Gastrocnemius medialis (tissue), 4 donors: Measurements from ENCODE around the gene OGDH. TPM values are rescaled to one million over a fixed set of nuclear protein-coding genes. Genes with fewer than 3 reads are reported as not detected.

ENCODE experiments used
- ATAC-seq, 2 donors: fragments of 150-250 bp; one replicate each; pipeline ENCODE4 v1.9.1; 2016
- DNase-seq, 2 donors: peaks; one replicate each; pipeline ENCODE4 v3.0.0-alpha.2; 2019
- H3K27ac ChIP-seq, 4 donors: fragments of 200-600 bp; sonication (generic); 1 replicate in 1 of 4; 2 replicates in 3 of 4; pipeline ENCODE4 v1.5.1; 2016 to 2018; ENCODE audit warnings: mild to moderate bottlenecking in 2 of 4, moderate library complexity in 1 of 4
- H3K27me3 ChIP-seq, 3 donors: fragments of 200-600 bp; sonication (generic) in 2 of 3; 1 replicate in 1 of 3; 2 replicates in 2 of 3; pipeline versions ENCODE4 v1.5.1 to v1.6.0; 2016 to 2019; ENCODE audit warnings: mild to moderate bottlenecking in 1 of 3, moderate library complexity in 1 of 3
- H3K36me3 ChIP-seq, 2 donors: fragments of 200-600 bp; sonication (generic) in 1 of 2; one replicate each; pipeline ENCODE4 v1.5.1; 2017 to 2018
- H3K4me1 ChIP-seq, 2 donors: fragments of 200-600 bp; sonication (generic) in 1 of 2; one replicate each; pipeline ENCODE4 v1.5.1; 2016 to 2017; ENCODE audit warnings: mild to moderate bottlenecking in 2 of 2
- H3K4me3 ChIP-seq, 4 donors: fragments of 200-600 bp; sonication (generic) in 3 of 4; 1 replicate in 1 of 4; 2 replicates in 3 of 4; pipeline ENCODE4 v1.5.1; 2016 to 2019; ENCODE audit warnings: mild to moderate bottlenecking in 2 of 4
- H3K9me3 ChIP-seq, 3 donors: fragments of 200-600 bp; sonication (generic) in 2 of 3; 1 replicate in 1 of 3; 2 replicates in 2 of 3; pipeline ENCODE4 v1.5.1; 2016 to 2019
- POLR2A ChIP-seq, 2 donors: fragments of 450-650 bp; IDR thresholded peaks; one replicate each; pipeline ENCODE4 v1.6.1; 2017; ENCODE audit warnings: antibody characterized with exemption in 2 of 2, mild to moderate bottlenecking in 2 of 2, moderate library complexity in 2 of 2
- in situ Hi-C, 4 donors: fragments of 200-750 bp; cut with MboI; loops; one replicate each; pipeline versions ENCODE4 v1.15.0 to v1.8.0; 2017; ENCODE audit warnings: low sequenced_read_pairs in 4 of 4
- intact Hi-C: fragments of 100-400 bp; cut with DNase I; formaldehyde crosslinking; loops from one replicate; pipeline ENCODE4 v1.15.1; 2023; ENCODE audit warnings: low total_unique reads
- total RNA-seq, 4 donors: library from RNA; depleted of rRNA; stranded (reverse); fragments of >200 nt; gene quantifications; one replicate each; pipeline versions ENCODE4 v1.1.0 to v1.2.3, GENCODE V29; 2016
- TF ChIP-seq, protein P1 (sequence below), 5 experiments: fragments of 450-650 bp in 3 of 5; fragments of 200-600 bp in 2 of 5; sonication (generic) in 2 of 5; IDR thresholded peaks in 4 of 5; conservative IDR thresholded peaks in 1 of 5; 1 replicate in 4 of 5; 2 replicates in 1 of 5; pipeline ENCODE4 v1.5.1; 2016 to 2019; ENCODE audit warnings: antibody characterized with exemption in 5 of 5, mild to moderate bottlenecking in 3 of 5, moderate library complexity in 3 of 5

The OGDH gene
- total RNA-seq, 4 donors from 2014 or later: 224 to 462 (median 396) TPM

- Histone ChIP-seq H3K36me3 (no peaks in the 10 kb centered on the region), H3K9me3 (no peaks in the 10 kb centered on the region), H3K4me3 (no peak overlapping the region), H3K27me3 (no peaks in the 10 kb centered on the region), H3K27ac (peak overlapping the region; percentile 63 to 99 (median 93)), H3K4me1 (peaks cover 53 to 75% of the 10 kb centered on the region in 2 donors)
- DNase-seq (no peak), ATAC-seq (no peak)
- in situ Hi-C loops: no loop called here
- no peak for TF ChIP-seq POLR2A (IDR thresholded peaks at IDR 0.05)
- TF ChIP-seq, protein P1, sequence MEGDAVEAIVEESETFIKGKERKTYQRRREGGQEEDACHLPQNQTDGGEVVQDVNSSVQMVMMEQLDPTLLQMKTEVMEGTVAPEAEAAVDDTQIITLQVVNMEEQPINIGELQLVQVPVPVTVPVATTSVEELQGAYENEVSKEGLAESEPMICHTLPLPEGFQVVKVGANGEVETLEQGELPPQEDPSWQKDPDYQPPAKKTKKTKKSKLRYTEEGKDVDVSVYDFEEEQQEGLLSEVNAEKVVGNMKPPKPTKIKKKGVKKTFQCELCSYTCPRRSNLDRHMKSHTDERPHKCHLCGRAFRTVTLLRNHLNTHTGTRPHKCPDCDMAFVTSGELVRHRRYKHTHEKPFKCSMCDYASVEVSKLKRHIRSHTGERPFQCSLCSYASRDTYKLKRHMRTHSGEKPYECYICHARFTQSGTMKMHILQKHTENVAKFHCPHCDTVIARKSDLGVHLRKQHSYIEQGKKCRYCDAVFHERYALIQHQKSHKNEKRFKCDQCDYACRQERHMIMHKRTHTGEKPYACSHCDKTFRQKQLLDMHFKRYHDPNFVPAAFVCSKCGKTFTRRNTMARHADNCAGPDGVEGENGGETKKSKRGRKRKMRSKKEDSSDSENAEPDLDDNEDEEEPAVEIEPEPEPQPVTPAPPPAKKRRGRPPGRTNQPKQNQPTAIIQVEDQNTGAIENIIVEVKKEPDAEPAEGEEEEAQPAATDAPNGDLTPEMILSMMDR (IDR thresholded peaks at IDR 0.05 in 4 of 5, conservative IDR thresholded peaks at IDR 0.05 in 1 of 5): no peak
- intact Hi-C loops: no loop called here
These were observed 9.4 kb downstream of the OGDH start for GRCh38 chr7:44615793-44616192.

DNA sequence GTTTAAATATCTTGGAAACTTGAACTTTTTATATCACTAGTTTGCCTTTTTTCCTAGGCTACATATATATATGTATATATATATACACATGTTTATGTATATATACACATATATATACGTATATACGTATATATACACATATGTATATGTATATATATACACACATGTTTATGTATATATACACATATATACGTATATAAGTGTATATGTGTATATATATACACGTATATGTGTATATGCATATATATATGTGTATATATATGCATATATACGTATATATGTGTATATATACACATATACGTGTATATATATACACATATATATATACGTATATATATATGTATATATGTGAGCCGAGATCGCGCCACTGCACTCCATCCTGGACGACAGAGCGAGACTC, 10.1 kb downstream of the OGDH start:
- in situ Hi-C loops: no loop called here
- H3K4me3 ChIP-seq: no peak overlapping the region
- H3K4me1 ChIP-seq: peaks cover 60 to 82% of the 10 kb centered on the region in 2 donors
- no peaks in the 10 kb centered on the region for H3K9me3 ChIP-seq
- no peak for ATAC-seq
- intact Hi-C loops: no loop called here
- H3K27ac ChIP-seq: peak overlapping the region; percentile 63 to 99 (median 93)
- H3K27me3 ChIP-seq: no peaks in the 10 kb centered on the region
- no peak for DNase-seq
- TF ChIP-seq, protein P1 (IDR thresholded peaks at IDR 0.05 in 4 of 5, conservative IDR thresholded peaks at IDR 0.05 in 1 of 5): no peak
- no peak for TF ChIP-seq POLR2A (IDR thresholded peaks at IDR 0.05)
- H3K36me3 ChIP-seq: no peaks in the 10 kb centered on the region

GRCh38 chr7:44617225-44617890, 10.9 kb downstream of the OGDH start:
- intact Hi-C loops: no loop called here
- ATAC-seq (peak; percentile 42 to 66), DNase-seq (no peak)
- peak overlapping the region; percentile 66 to 93 (median 74) for H3K27ac ChIP-seq
- H3K4me1 ChIP-seq: peaks cover 68 to 87% of the 10 kb centered on the region in 2 donors
- TF ChIP-seq, protein P1 (IDR thresholded peaks at IDR 0.05 in 4 of 5, conservative IDR thresholded peaks at IDR 0.05 in 1 of 5): no peak
- no peak for TF ChIP-seq POLR2A (IDR thresholded peaks at IDR 0.05)
- H3K27me3 ChIP-seq: no peaks in the 10 kb centered on the region
- in situ Hi-C loops: no loop called here
- no peak overlapping the region for H3K4me3 ChIP-seq
- H3K36me3 ChIP-seq: no peaks in the 10 kb centered on the region
- H3K9me3 ChIP-seq: no peaks in the 10 kb centered on the region

GRCh38 chr7:44618045-44618444, 11.6 kb downstream of the OGDH start:
- in situ Hi-C loops (no loop called here), intact Hi-C loops (no loop called here)
- DNase-seq (no peak), ATAC-seq (no peak)
- H3K27ac ChIP-seq: peak overlapping the region; percentile 66 to 93 (median 74)
- no peaks in the 10 kb centered on the region for H3K9me3 ChIP-seq
- no peaks in the 10 kb centered on the region for H3K36me3 ChIP-seq
- H3K27me3 ChIP-seq: no peaks in the 10 kb centered on the region
- peaks cover 75 to 88% of the 10 kb centered on the region in 2 donors for H3K4me1 ChIP-seq
- TF ChIP-seq, protein P1 (IDR thresholded peaks at IDR 0.05 in 4 of 5, conservative IDR thresholded peaks at IDR 0.05 in 1 of 5): no peak
- TF ChIP-seq POLR2A (IDR thresholded peaks at IDR 0.05): no peak
- no peak overlapping the region for H3K4me3 ChIP-seq
